Mammary epithelial cell (primary cell): ENCODE data around the gene EPHX1.

ENCODE experiments used
- CTCF ChIP-seq, 2 donors: IDR thresholded peaks in 1 of 2; conservative IDR thresholded peaks in 1 of 2; 2 replicates each; pipeline ENCODE4 v1.5.1; 2011 to 2012; ENCODE audit warnings: inconsistent platforms in 2 of 2, low read length in 2 of 2, mild to moderate bottlenecking in 2 of 2, control low read depth in 1 of 2, low read depth in 1 of 2; ENCODE audit not compliant: insufficient read depth in 1 of 2; ENCODE audit errors: extremely low read depth in 1 of 2
- EZH2 ChIP-seq: IDR thresholded peaks from 2 replicates; pipeline ENCODE4 v1.6.1; 2012; ENCODE audit warnings: low read length, inconsistent platforms, borderline replicate concordance

- TF ChIP-seq CTCF (conservative IDR thresholded peaks at IDR 0.05 in 1 of 2, IDR thresholded peaks at IDR 0.05 in 1 of 2; ENCODE audit: extremely low read depth in 1 of 2, insufficient read depth in 1 of 2, low read depth in 1 of 2, low read length in 2 of 2) (no peak), EZH2 (no peak)
Measured at GRCh38 chr1:225892307-225892706, 82.4 kb downstream of the EPHX1 start.
